Neural progenitor cell (in vitro differentiated cells): ENCODE results near the gene GABRG2. TPM values are rescaled to one million over a fixed set of nuclear protein-coding genes. Genes with fewer than 3 reads are reported as not detected.

Experiments used
- DNase-seq: peaks from one replicate; pipeline ENCODE4 v3.0.0-alpha.2; 2016; ENCODE audit warnings: low spot score
- H2AFZ ChIP-seq: fragments of 200-600 bp; sonication (generic); replicated peaks from 2 replicates; pipeline ENCODE4 v1.6.1; 2016; ENCODE audit warnings: antibody characterized with exemption
- H3F3A ChIP-seq: fragments of 200-600 bp; sonication (generic); 2 replicates; pipeline ENCODE4 v1.6.1; 2016; ENCODE audit warnings: antibody characterized with exemption, low read depth
- H3K27ac ChIP-seq: fragments of 200-600 bp; sonication (generic); 2 replicates; pipeline ENCODE4 v1.5.1; 2016; ENCODE audit warnings: mild to moderate bottlenecking
- H3K27me3 ChIP-seq: fragments of 200-600 bp; sonication (generic); 2 replicates; pipeline ENCODE4 v1.6.1; 2016; ENCODE audit warnings: mild to moderate bottlenecking, moderate library complexity
- H3K36me3 ChIP-seq: fragments of 200-600 bp; sonication (generic); 2 replicates; pipeline ENCODE4 v1.5.1; 2016
- H3K4me1 ChIP-seq: fragments of 200-600 bp; sonication (generic); 2 replicates; pipeline ENCODE4 v1.6.1; 2016; ENCODE audit warnings: mixed run types
- H3K4me2 ChIP-seq: fragments of 200-600 bp; sonication (generic); 2 replicates; pipeline ENCODE4 v1.6.1; 2016
- H3K4me3 ChIP-seq: fragments of 200-600 bp; sonication (generic); 2 replicates; pipeline ENCODE4 v1.5.1; 2016
- H3K79me2 ChIP-seq: fragments of 200-600 bp; sonication (generic); 2 replicates; pipeline ENCODE4 v1.6.1; 2016; ENCODE audit warnings: low read depth
- H3K9ac ChIP-seq: fragments of 200-600 bp; sonication (generic); 2 replicates; pipeline ENCODE4 v1.6.1; 2016
- H3K9me3 ChIP-seq: fragments of 200-600 bp; sonication (generic); 2 replicates; pipeline ENCODE4 v1.5.1; 2016; ENCODE audit warnings: low read depth
- H4K20me1 ChIP-seq: fragments of 200-600 bp; sonication (generic); 2 replicates; pipeline ENCODE4 v1.6.1; 2016; ENCODE audit warnings: low read depth
- H3K27ac Mint-ChIP-seq: 3 replicates; pipeline ENCODE4 v1.8.0; 2021; ENCODE audit warnings: mixed read lengths
- H3K27me3 Mint-ChIP-seq: 2 replicates; pipeline ENCODE4 v1.8.0; 2022; ENCODE audit warnings: low read depth, mild to moderate bottlenecking, inconsistent platforms, moderate library complexity, mixed read lengths; ENCODE audit not compliant: insufficient read depth
- H3K36me3 Mint-ChIP-seq: 3 replicates; pipeline ENCODE4 v1.8.0; 2021; ENCODE audit warnings: mixed read lengths
- H3K4me1 Mint-ChIP-seq: 3 replicates; pipeline ENCODE4 v1.8.0; 2021; ENCODE audit warnings: mixed read lengths
- H3K4me3 Mint-ChIP-seq: 3 replicates; pipeline ENCODE4 v1.8.0; 2021; ENCODE audit warnings: mild to moderate bottlenecking, moderate library complexity, mixed read lengths
- H3K9me3 Mint-ChIP-seq: 3 replicates; pipeline ENCODE4 v1.8.0; 2020; ENCODE audit warnings: mixed read lengths
- EZH2 ChIP-seq: fragments of 200-600 bp; sonication (generic); IDR thresholded peaks from 2 replicates; pipeline ENCODE4 v1.6.1; 2017; ENCODE audit warnings: antibody characterized with exemption, mild to moderate bottlenecking, moderate library complexity
- EZH2phosphoT487 ChIP-seq: fragments of 200-600 bp; sonication (generic); IDR thresholded peaks from 2 replicates; pipeline ENCODE4 v1.6.1; 2017; ENCODE audit warnings: antibody characterized with exemption
- total RNA-seq: library from RNA; depleted of rRNA; stranded (reverse); fragments of >200 nt; gene quantifications from 2 replicates; pipeline ENCODE4 v1.2.3, GENCODE V29; 2015; ENCODE audit warnings: low replicate concordance
- TF ChIP-seq, protein P1 (sequence below): fragments of 200-600 bp; sonication (generic); IDR thresholded peaks from 2 replicates; pipeline ENCODE4 v1.5.1; 2017; ENCODE audit warnings: antibody characterized with exemption, mild to moderate bottlenecking

Gene GABRG2
- total RNA-seq, 1 donor from 2014 or later = 0.64 TPM

DNA sequence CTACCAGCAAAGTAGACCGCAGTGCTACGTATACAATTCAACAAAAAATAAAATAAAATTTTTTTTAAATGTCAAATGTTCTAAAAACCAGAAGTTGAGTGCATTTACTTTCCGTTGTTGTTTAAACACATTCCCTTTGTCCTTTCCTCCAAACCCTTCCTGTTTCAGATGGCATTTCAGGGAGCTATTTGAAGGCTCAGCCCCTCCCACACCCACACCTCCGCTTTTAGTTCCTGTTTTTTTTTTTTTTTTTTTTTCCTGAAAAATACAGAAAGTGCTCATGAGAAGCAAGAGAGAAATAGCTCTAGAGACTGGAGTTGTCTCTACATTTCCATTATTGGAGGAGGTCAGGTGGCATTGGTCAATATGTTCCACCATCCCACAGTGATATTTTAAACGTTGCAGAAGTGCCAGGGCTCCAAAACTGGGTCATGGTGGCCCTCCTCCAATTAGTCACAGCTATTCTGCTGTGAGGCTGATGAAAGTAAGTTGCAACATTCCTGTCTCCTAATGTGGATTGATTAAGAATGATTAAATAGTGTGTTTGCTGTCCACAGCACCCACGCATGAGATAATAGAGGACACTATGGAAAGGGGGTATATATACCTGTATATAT lies 106.9 kb downstream of the GABRG2 start:
- Histone ChIP-seq H3K9me3 (no peaks in the 10 kb centered on the region), H4K20me1 (no peaks in the 10 kb centered on the region), H3K9ac (no peak overlapping the region), H3K36me3 (no peaks in the 10 kb centered on the region), H3K79me2 (no peaks in the 10 kb centered on the region), H3K4me2 (no peak overlapping the region), H3K4me3 (no peak overlapping the region), H2AFZ (no peak overlapping the region), H3K4me1 (no peaks in the 10 kb centered on the region), H3F3A (no peaks in the 10 kb centered on the region), H3K27ac (no peak overlapping the region), H3K27me3 (no peaks in the 10 kb centered on the region)
- Mint-ChIP-seq H3K27ac (no peak overlapping the region), H3K36me3 (no peaks in the 10 kb centered on the region), H3K4me1 (no peaks in the 10 kb centered on the region), H3K4me3 (no peak overlapping the region), H3K9me3 (no peaks in the 10 kb centered on the region), H3K27me3 (no peaks in the 10 kb centered on the region)
- DNase-seq = no peak
- TF ChIP-seq EZH2phosphoT487 (no peak), EZH2 (no peak)
- TF ChIP-seq, protein P1, sequence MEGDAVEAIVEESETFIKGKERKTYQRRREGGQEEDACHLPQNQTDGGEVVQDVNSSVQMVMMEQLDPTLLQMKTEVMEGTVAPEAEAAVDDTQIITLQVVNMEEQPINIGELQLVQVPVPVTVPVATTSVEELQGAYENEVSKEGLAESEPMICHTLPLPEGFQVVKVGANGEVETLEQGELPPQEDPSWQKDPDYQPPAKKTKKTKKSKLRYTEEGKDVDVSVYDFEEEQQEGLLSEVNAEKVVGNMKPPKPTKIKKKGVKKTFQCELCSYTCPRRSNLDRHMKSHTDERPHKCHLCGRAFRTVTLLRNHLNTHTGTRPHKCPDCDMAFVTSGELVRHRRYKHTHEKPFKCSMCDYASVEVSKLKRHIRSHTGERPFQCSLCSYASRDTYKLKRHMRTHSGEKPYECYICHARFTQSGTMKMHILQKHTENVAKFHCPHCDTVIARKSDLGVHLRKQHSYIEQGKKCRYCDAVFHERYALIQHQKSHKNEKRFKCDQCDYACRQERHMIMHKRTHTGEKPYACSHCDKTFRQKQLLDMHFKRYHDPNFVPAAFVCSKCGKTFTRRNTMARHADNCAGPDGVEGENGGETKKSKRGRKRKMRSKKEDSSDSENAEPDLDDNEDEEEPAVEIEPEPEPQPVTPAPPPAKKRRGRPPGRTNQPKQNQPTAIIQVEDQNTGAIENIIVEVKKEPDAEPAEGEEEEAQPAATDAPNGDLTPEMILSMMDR = no peak

DNA sequence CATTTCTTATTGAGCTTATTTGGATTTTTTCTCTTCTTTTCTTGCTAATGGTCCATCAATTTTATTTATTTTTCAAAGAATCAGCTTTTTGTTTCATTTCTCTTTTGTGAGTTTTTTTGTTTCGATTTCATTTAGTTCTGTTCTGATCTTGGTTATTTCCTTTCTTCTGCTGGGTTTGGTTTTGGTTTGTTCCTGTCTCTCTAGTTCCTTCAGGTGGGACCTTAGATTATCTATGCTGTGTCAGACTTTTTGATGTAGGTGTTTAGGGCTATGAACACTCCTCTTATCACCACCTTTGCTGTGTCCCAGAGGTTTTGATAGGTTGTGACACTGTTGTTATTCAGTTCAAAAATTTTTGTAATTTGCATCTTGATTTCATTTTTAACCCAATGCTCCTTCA lies 119.8 kb downstream of the GABRG2 start:
- Histone ChIP-seq H3K36me3 (no peaks in the 10 kb centered on the region), H3K9ac (no peak overlapping the region), H3F3A (no peaks in the 10 kb centered on the region), H3K79me2 (no peaks in the 10 kb centered on the region), H2AFZ (no peak overlapping the region), H3K4me3 (no peak overlapping the region), H3K4me2 (no peak overlapping the region), H4K20me1 (no peaks in the 10 kb centered on the region), H3K27ac (no peak overlapping the region), H3K4me1 (no peaks in the 10 kb centered on the region), H3K9me3 (no peaks in the 10 kb centered on the region), H3K27me3 (no peaks in the 10 kb centered on the region)
- H3K36me3 Mint-ChIP-seq = no peaks in the 10 kb centered on the region
- no peaks in the 10 kb centered on the region for H3K4me1 Mint-ChIP-seq
- no peaks in the 10 kb centered on the region for H3K9me3 Mint-ChIP-seq
- DNase-seq = no peak
- H3K4me3 Mint-ChIP-seq = no peak overlapping the region
- TF ChIP-seq EZH2phosphoT487 (no peak), EZH2 (no peak)
- TF ChIP-seq, protein P1 = no peak
- no peak overlapping the region for H3K27ac Mint-ChIP-seq
- H3K27me3 Mint-ChIP-seq = no peaks in the 10 kb centered on the region

DNA sequence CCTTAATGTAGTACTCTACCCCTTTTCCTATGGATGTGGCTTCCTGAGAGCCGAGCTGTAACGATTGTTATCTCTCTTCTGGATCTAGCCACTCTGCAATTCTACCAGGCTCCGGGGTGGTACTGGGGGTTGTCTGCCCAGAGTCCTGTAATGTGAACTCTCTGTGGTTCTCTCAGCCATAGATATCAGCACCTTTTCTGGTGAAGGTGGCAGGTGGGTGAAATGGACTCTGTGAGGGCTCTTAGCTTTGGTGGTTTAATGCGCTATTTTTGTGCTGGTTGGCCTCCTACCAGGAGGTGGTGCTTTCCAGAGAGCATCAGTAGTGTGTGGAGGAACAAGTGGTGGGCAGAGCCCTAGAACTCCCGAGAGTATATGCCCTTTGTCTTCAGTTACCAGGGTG lies 122.1 kb downstream of the GABRG2 start:
- TF ChIP-seq, protein P1 = no peak
- TF ChIP-seq EZH2 = no peak
- no peak for TF ChIP-seq EZH2phosphoT487
- H3K4me1 ChIP-seq = no peaks in the 10 kb centered on the region
- no peaks in the 10 kb centered on the region for H3K36me3 ChIP-seq
- H3K27ac ChIP-seq = no peak overlapping the region
- no peak overlapping the region for H3K4me2 ChIP-seq
- H3K4me1 Mint-ChIP-seq = no peaks in the 10 kb centered on the region
- H3K9me3 ChIP-seq = no peaks in the 10 kb centered on the region
- H3K27me3 ChIP-seq = no peaks in the 10 kb centered on the region
- H3K36me3 Mint-ChIP-seq = no peaks in the 10 kb centered on the region
- H3K4me3 ChIP-seq = no peak overlapping the region
- no peaks in the 10 kb centered on the region for H3F3A ChIP-seq
- H3K27me3 Mint-ChIP-seq = no peaks in the 10 kb centered on the region
- no peak for DNase-seq
- H3K4me3 Mint-ChIP-seq = no peak overlapping the region
- no peak overlapping the region for H3K27ac Mint-ChIP-seq
- no peaks in the 10 kb centered on the region for H4K20me1 ChIP-seq
- H3K79me2 ChIP-seq = no peaks in the 10 kb centered on the region
- H2AFZ ChIP-seq = no peak overlapping the region
- no peaks in the 10 kb centered on the region for H3K9me3 Mint-ChIP-seq
- no peak overlapping the region for H3K9ac ChIP-seq
